Glutamatergic neuron (in vitro differentiated cells): ENCODE measurements around the gene EID1. TPM values are rescaled to one million over a fixed set of nuclear protein-coding genes. Genes with fewer than 3 reads are reported as not detected.

Source experiments
- DNase-seq: peaks from one replicate; pipeline ENCODE4 v3.0.0; 2022
- H3K27ac Mint-ChIP-seq: one replicate; pipeline ENCODE4 v1.8.0; 2020; ENCODE audit warnings: mild to moderate bottlenecking, mixed read lengths, inconsistent platforms; ENCODE audit not compliant: unreplicated experiment
- H3K27me3 Mint-ChIP-seq: one replicate; pipeline ENCODE4 v1.8.0; 2020; ENCODE audit warnings: mild to moderate bottlenecking, moderate library complexity, mixed read lengths, inconsistent platforms; ENCODE audit not compliant: unreplicated experiment
- H3K36me3 Mint-ChIP-seq: one replicate; pipeline ENCODE4 v1.8.0; 2020; ENCODE audit warnings: mild to moderate bottlenecking, mixed read lengths, inconsistent platforms; ENCODE audit not compliant: unreplicated experiment
- H3K4me1 Mint-ChIP-seq: one replicate; pipeline ENCODE4 v1.8.0; 2020; ENCODE audit warnings: mild to moderate bottlenecking, low read depth, mixed read lengths, inconsistent platforms; ENCODE audit not compliant: unreplicated experiment
- H3K4me3 Mint-ChIP-seq: one replicate; pipeline ENCODE4 v1.8.0; 2020; ENCODE audit warnings: mild to moderate bottlenecking, mixed read lengths, inconsistent platforms; ENCODE audit not compliant: unreplicated experiment
- H3K9me3 Mint-ChIP-seq: one replicate; pipeline ENCODE4 v1.8.0; 2020; ENCODE audit warnings: mild to moderate bottlenecking, moderate library complexity, mixed read lengths, inconsistent platforms; ENCODE audit not compliant: unreplicated experiment
- CTCF ChIP-seq: fragments of 200-600 bp; sonication (generic); IDR thresholded peaks from one replicate; pipeline ENCODE4 v1.5.0; 2021; ENCODE audit not compliant: partially characterized antibody, unreplicated experiment
- total RNA-seq: library from RNA; stranded (reverse); fragmentation: NEBNext Ultra II Directional; extraction: Animal tissue kit (Norgen Biotek cat#: 25700); gene quantifications from one replicate; pipeline ENCODE4 v1.2.1, GENCODE V29; 2021; ENCODE audit not compliant: unreplicated experiment

Gene EID1
- total RNA-seq, 1 donor from 2014 or later: 146 TPM

GRCh38 chr15:48888191-48888590, 10.3 kb downstream of the EID1 start:
- TF ChIP-seq CTCF: no peak
- H3K27ac Mint-ChIP-seq: no peak overlapping the region
- H3K36me3 Mint-ChIP-seq: no peaks in the 10 kb centered on the region
- peaks cover 6% of the 10 kb centered on the region for H3K4me1 Mint-ChIP-seq
- H3K27me3 Mint-ChIP-seq: peaks cover 2% of the 10 kb centered on the region
- DNase-seq: no peak
- no peak overlapping the region for H3K4me3 Mint-ChIP-seq
- no peaks in the 10 kb centered on the region for H3K9me3 Mint-ChIP-seq

GRCh38 chr15:48888836-48889235, 10.9 kb downstream of the EID1 start:
- Mint-ChIP-seq H3K27ac (no peak overlapping the region), H3K4me1 (peaks cover 6% of the 10 kb centered on the region), H3K36me3 (no peaks in the 10 kb centered on the region), H3K9me3 (no peaks in the 10 kb centered on the region), H3K27me3 (peaks cover 2% of the 10 kb centered on the region), H3K4me3 (no peak overlapping the region)
- DNase-seq: no peak
- TF ChIP-seq CTCF: no peak

GRCh38 chr15:48889925-48890324, 12.0 kb downstream of the EID1 start:
- no peak overlapping the region for H3K27ac Mint-ChIP-seq
- H3K4me3 Mint-ChIP-seq: no peak overlapping the region
- peaks cover 2% of the 10 kb centered on the region for H3K27me3 Mint-ChIP-seq
- H3K4me1 Mint-ChIP-seq: peaks cover 6% of the 10 kb centered on the region
- H3K9me3 Mint-ChIP-seq: no peaks in the 10 kb centered on the region
- no peak for DNase-seq
- H3K36me3 Mint-ChIP-seq: no peaks in the 10 kb centered on the region
- TF ChIP-seq CTCF: no peak

GRCh38 chr15:48890375-48890972, 12.5 kb downstream of the EID1 start:
- Mint-ChIP-seq H3K4me3 (peak overlapping the region; percentile 21), H3K27ac (peak overlapping the region; percentile 44), H3K9me3 (no peaks in the 10 kb centered on the region), H3K27me3 (peaks cover 2% of the 10 kb centered on the region), H3K36me3 (no peaks in the 10 kb centered on the region), H3K4me1 (peaks cover 6% of the 10 kb centered on the region)
- DNase-seq: no peak
- no peak for TF ChIP-seq CTCF

- H3K4me3 Mint-ChIP-seq: no peak overlapping the region
- no peaks in the 10 kb centered on the region for H3K36me3 Mint-ChIP-seq
- H3K27me3 Mint-ChIP-seq: peaks cover 2% of the 10 kb centered on the region
- DNase-seq: no peak
- H3K4me1 Mint-ChIP-seq: peaks cover 6% of the 10 kb centered on the region
- no peak overlapping the region for H3K27ac Mint-ChIP-seq
- H3K9me3 Mint-ChIP-seq: no peaks in the 10 kb centered on the region
- TF ChIP-seq CTCF: no peak
Measured at GRCh38 chr15:48891232-48891765, 13.4 kb downstream of the EID1 start.
